A549 (cell line): ENCODE data around the gene SYCN.

Experiments
- CHD4 ChIP-seq: fragments of 200-600 bp; sonication (generic); IDR thresholded peaks from 2 replicates; pipeline ENCODE4 v1.6.1; 2016; ENCODE audit warnings: antibody characterized with exemption, mild to moderate bottlenecking, borderline replicate concordance
- CTCF ChIP-seq: fragments of >200 bp; sonication (Bioruptor Twin); formaldehyde crosslinking; IDR thresholded peaks from 3 replicates; pipeline ENCODE4 v1.5.1; 2016
- ELK1 ChIP-seq: fragments of 150-350 bp; IDR thresholded peaks from 2 replicates; pipeline ENCODE4 v1.6.1; 2014; ENCODE audit warnings: low read depth, mild to moderate bottlenecking, low read length
- POLR2A ChIP-seq: IDR thresholded peaks from 2 replicates; pipeline ENCODE4 v1.6.1; 2012; ENCODE audit warnings: mild to moderate bottlenecking, low read length
- RCOR1 ChIP-seq: fragments of 150-350 bp; IDR thresholded peaks from 2 replicates; pipeline ENCODE4 v1.6.1; 2014; ENCODE audit warnings: antibody characterized with exemption, low read length, low read depth
- RNF2 ChIP-seq: fragments of 200-600 bp; sonication (generic); IDR thresholded peaks from 2 replicates; pipeline ENCODE4 v1.6.1; 2016; ENCODE audit warnings: low read depth, mild to moderate bottlenecking, antibody characterized with exemption, moderate library complexity, borderline replicate concordance
- ZFP36 ChIP-seq: fragments of 450-650 bp; IDR thresholded peaks from 2 replicates; pipeline ENCODE4 v1.6.1; 2014; ENCODE audit warnings: borderline replicate concordance; ENCODE audit not compliant: partially characterized antibody

- TF ChIP-seq CTCF (no peak), POLR2A (no peak), RCOR1 (no peak), CHD4 (no peak), RNF2 (no peak), ZFP36 (no peak), ELK1 (no peak)
Measured at GRCh38 chr19:39169143-39169810, 34.8 kb downstream of the SYCN start.
